GM18907 (cell line): ENCODE measurements around the gene RSPO3.
"Not testable (repeated sequence)": the region's sequence is repeated elsewhere in the genome, so short reads cannot be mapped to it uniquely, and the experiment has no call there.

ENCODE experiments used
- ATAC-seq: cut with Tn5 transposase; IDR thresholded peaks from one replicate; pipeline ENCODE4 v1.9.1; 2021; ENCODE audit warnings: mild to moderate bottlenecking, moderate library complexity; ENCODE audit not compliant: unreplicated experiment

The RSPO3 gene

GRCh38 chr6:127201321-127201720 is 82.8 kb downstream of the RSPO3 start:
- no peak for ATAC-seq

GRCh38 chr6:127202676-127203075 is 84.2 kb downstream of the RSPO3 start:
- ATAC-seq: no peak

GRCh38 chr6:127204281-127204680 is 85.8 kb downstream of the RSPO3 start:
- ATAC-seq: no peak

- ATAC-seq: no peak
Measured at GRCh38 chr6:127205036-127205435, 86.6 kb downstream of the RSPO3 start.

GRCh38 chr6:127206531-127207095 is 88.1 kb downstream of the RSPO3 start:
- no peak for ATAC-seq

GRCh38 chr6:127207591-127208120 is 89.2 kb downstream of the RSPO3 start:
- no peak for ATAC-seq

- ATAC-seq: no peak
Measured at GRCh38 chr6:127210725-127211124, 92.3 kb downstream of the RSPO3 start.

GRCh38 chr6:127212376-127212775 is 93.9 kb downstream of the RSPO3 start:
- no peak for ATAC-seq

GRCh38 chr6:127214032-127214431 is 95.6 kb downstream of the RSPO3 start:
- ATAC-seq: not testable (repeated sequence)

GRCh38 chr6:127214531-127214930 is 96.1 kb downstream of the RSPO3 start:
- not testable (repeated sequence) for ATAC-seq

- ATAC-seq: no peak
Measured at GRCh38 chr6:127215931-127216330, 97.5 kb downstream of the RSPO3 start.

GRCh38 chr6:127216810-127217789 is 98.6 kb downstream of the RSPO3 start:
- ATAC-seq: no peak

- ATAC-seq: no peak
Measured at GRCh38 chr6:127219869-127220268, 101.4 kb downstream of the RSPO3 start.

GRCh38 chr6:127221201-127221600 is 102.7 kb downstream of the RSPO3 start:
- ATAC-seq: no peak

GRCh38 chr6:127222418-127222817 is 103.9 kb downstream of the RSPO3 start:
- no peak for ATAC-seq

GRCh38 chr6:127225497-127225896 is 107.0 kb downstream of the RSPO3 start:
- no peak for ATAC-seq

GRCh38 chr6:127233819-127234218 is 115.3 kb downstream of the RSPO3 start:
- not testable (repeated sequence) for ATAC-seq

- no peak for ATAC-seq
Measured at GRCh38 chr6:127243501-127243900, 125.0 kb downstream of the RSPO3 start.
